ELF-1 (cell line): ENCODE measurements around the gene KCNG4.

Experiments used
- DNase-seq: peaks from one replicate; pipeline ENCODE4 v3.0.0-alpha.2; 2016; ENCODE audit warnings: low read depth, low spot score

KCNG4 gene

DNA sequence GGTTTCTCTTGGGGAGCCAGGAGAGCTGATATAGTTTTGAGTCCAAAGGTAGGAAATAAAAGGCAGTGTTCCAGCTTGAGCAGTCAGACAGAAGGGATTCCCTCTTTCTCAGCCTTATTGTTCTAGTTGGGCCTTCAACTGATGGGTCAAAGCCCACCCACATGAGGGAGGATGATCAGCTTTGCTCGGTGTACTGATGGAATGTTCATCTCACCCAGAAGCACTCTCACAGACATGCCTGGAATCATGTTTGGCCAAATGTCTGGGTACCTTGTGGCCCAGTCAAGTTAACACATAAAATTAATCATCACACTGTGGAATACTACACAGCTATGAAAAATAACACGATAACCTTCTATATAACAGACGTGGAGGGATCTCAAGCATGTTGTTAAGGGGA, 23.1 kb upstream of the KCNG4 start:
- DNase-seq, result no peak

DNA sequence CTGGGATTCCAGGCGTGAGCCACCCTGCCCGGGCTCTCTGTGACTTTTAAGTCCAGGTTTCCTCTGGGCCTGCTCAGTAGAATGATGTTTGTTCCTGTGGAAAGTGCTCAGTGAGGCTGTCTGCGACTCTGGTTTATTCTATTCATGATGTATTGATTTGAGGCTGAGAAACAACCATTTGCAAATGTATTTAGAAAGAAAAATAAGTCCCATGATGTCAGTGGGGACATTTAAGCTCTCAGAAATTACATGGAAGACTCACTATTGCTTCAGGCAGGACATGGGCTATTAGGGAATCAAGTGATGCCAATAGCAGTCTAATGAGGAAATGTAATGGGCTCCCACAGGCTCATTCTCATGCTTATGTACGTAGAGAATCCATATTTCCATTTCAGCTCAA, 22.2 kb upstream of the KCNG4 start:
- DNase-seq, result no peak

DNA sequence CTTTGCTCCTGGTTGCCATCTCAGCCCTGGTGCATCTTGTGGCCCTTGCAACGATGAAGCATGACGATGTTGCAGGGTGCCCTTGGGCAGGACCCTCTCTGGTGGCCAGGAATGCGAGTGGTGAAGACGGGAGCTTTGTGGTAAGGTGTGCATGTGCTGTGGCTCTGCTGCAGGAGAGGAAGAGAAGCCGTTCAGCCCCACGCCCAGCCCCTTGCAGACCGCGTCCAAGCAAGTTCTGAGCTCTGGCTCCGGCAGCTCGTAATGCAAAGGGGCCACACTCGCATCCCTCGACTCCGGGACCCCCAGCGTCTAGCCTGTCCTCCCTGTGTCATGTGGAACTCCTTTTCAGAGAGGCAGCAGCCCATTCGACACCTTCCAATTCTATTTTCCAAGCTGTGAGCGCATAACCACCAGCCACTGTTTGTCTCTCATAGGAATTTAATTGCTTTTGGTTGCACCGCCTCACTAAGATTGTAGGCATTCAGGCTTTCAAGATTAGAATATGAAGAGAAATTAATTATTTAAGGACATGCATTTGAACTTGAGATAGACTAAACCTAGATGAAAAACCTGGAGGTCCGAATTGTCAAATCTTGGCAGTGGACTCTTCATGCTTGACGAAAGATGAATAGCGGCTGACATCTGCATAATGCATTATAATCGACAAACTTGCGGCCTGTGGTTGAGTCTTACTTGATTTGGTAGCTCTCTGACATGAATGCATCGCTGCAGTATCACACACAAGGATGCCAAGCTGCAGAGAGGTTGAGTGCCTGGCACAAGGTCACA, 21.1 kb upstream of the KCNG4 start:
- no peak for DNase-seq

DNA sequence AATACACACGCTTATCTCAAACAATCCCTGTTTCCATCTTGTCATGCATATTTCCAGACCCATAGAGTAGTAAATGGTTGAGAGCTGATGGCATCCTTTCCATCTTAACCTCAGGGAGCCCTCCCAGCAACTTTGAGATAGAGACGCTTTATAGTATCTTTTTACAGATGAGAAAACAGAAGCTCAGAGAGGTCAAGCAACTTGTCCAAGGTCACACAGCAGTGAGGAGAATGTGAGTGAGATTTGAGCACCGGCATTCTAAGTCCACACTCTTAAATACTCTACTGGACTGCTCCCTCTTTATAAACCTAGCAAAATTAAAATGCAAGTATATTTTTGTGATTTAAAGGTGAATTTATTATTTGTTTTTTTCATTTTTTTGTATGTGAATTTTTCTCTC, 19.9 kb upstream of the KCNG4 start:
- no peak for DNase-seq

DNA sequence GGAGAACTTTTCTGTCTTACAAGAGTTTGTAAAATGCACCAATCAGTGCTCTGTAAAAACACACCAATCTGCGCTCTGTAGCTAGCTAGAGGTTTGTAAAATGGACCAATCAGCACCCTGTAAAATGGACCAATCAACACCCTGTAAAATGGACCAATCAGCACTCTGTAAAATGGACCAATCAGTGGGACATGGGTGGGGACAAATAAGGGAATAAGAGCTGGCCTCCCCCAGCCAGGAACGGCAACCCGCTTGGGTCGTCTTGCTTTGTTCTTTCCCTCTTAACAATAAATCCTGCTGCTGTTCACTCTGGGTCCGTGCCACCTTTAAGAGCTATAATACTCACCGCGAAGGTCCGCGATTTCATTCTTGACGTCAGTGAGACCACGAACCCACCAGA, 18.5 kb upstream of the KCNG4 start:
- DNase-seq, result no peak

DNA sequence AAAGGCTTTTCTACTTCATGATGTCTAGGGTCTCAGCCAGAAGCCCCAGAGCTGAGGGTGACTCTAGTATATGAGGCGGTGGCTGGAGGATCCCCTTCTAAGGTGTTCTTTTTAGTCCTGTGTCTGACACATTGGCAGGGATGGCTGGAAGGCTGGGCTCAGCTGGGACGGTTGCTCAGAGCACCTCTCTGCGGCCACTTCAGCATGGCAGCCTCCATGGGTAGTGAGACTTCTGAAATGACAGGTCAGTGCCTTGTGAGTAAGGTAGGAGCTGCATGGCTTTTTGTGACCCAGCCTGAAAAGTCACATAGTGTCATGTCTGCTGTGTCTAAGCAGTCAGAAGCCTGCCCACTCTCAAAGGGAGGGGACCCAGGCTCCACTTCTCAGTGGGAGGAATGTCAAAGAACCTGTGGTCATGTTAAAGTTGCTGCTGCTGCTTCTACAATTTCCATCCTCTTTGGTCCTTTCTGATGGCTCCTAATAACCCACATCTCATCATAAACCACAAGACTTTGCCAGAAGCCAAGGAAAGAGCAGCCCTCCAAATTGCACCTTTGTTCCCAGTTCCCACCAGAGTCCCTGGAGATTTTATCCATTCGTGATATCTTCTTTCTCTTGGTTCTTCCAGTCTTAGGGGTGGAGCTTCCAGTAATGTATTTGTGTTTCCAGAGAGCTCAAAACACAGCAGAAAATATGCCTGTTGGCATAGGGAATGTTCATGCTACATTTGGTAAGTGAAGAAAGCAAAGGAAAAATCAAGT, 15.4 kb upstream of the KCNG4 start:
- no peak for DNase-seq

DNA sequence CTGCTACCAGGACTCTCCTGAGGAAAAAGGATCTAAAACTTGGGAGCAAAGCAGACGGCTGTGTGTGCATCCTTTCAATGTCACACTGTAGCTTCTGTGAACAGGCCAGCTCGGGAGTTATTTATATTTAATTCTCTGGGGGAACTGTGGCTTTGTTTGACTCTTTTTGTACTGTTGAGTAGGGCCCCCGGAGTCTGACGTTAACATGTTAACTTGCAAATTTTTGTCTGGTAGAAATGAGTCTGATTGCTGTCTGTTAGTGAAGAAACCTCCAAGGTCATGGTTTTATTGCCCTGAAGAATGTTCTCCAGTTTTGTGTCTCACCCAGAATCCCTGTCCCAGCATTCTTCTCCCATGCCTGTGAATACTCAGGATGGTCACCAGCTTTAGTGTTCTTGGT, 14.2 kb upstream of the KCNG4 start:
- DNase-seq, result no peak

DNA sequence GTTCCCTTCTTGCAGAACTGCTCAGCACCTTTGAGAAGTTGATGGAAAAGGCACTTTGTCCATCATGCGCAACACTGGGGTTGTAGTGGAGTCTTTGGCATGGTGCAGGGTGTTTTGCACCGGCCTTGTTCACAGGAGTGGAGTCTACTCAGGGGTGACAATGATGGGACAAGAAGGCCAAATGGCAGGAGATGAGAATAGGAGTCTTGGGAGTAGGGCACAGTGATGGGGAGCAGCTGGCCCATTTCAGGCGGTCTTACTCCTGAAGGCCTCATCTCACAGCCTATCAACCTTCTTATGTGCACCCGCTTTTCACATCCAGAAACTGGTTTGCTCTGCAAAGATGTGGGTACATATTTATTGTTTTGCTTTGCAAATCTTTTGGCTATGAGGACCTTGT, 13.4 kb upstream of the KCNG4 start:
- no peak for DNase-seq

DNA sequence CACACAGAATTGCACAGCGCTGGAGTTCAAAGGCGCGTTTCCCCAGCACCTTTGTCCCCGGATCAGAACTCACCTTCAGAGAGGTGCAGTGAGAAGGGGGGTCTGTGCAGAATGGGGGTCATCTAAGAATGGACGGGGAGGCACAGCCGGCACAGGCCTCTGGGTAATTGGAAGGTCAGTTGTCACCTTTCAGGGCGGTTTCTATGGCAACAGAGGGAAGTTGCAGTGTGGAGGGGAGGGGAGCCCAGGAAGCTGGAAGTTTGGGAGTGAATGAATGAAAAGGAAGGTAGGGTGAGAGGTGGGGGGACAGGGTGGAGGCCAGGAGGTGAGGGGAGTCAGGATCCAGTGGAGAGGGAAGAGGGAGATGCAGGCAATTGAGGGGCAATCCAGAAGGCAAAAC, 12.4 kb upstream of the KCNG4 start:
- no peak for DNase-seq

DNA sequence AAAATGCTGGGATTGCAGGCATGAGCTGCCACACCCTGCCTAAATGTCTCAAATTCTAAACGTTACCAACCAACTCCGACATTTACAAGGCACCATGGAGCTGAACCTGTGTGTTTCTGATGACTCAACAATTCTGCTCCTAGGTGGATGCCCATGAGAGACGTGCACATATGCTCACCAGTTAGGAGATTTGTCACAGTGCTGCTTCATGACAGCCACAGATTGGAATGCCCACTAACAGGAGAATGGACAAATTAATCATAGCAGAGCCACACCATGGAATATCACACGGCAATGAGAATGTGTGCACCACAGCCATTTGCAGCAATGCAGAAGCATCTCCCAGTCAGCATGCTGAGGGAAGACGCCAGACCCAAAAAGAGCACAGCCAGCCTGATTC, 8.0 kb upstream of the KCNG4 start:
- no peak for DNase-seq

DNA sequence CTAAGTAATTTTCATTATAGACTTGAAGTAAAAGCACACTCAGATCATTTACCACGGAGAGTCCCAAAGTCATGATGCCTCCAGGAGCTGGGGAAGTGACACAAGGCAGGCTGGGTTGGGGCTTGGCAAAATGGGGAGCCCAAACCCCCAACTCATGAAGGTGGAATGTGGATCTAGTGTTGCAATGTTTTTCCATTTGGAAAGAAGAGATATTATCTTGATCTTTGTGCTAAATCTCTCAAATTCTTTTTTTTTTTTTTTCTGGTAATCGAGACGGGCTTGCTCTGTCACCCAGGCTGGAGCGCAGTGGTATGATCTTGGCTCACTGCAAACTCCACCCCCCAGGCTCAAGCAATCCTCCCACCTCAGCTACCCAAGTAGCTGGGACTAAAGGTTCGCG, 7.5 kb upstream of the KCNG4 start:
- no peak for DNase-seq

DNA sequence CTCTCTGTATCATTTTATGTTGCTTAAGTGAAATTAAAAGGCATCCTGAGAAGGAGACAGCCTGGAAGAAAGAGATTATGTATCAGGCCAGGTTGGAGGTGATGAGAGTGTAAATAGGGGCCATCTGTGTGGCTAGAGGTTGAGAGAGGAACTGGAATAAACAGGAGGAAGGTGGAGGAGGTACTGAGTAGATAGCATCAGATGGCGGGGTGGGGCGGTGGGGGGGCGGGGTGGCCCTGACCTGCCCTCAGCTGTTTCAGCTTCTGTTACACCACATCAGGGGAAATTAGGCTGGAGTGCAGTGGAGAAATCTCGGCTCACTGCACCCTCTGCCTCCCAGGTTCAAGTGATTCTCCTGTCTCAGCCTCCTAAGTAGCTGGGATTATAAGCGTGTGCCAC, 6.9 kb upstream of the KCNG4 start:
- no peak for DNase-seq

DNA sequence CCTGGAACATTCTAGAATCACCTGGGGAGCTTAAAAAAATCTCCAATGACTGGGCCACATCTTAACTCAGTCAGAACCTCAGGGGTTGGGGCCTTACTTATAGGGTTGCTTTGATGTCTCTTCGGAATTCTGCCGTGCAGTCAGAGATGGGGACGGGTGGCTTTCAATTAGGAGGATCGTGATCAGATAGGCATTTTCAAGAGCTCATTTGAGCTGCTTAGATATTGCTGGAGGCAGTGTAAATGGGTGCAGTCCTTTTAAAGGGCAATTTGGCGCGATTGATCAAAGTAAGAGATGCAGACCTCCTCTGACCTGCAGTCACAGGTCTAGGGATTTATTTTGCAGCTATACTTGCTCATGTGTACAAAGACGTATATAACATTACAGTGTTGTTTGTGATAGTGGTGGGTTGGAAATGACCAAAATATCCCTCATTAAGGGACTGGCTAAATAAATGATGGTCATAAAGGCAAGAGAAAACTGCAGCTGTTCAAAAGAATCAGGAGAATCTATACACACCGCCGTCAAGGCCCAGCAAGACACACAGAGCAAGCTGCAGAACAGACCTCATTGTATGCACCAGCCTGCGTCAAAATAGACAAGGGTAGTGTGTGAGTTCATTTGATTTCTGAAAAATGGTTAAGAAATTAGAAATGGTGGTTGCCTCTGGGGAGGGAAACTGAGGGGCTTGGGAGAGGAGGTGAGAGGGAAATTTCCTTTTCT, 6.3 kb upstream of the KCNG4 start:
- DNase-seq, result no peak

DNA sequence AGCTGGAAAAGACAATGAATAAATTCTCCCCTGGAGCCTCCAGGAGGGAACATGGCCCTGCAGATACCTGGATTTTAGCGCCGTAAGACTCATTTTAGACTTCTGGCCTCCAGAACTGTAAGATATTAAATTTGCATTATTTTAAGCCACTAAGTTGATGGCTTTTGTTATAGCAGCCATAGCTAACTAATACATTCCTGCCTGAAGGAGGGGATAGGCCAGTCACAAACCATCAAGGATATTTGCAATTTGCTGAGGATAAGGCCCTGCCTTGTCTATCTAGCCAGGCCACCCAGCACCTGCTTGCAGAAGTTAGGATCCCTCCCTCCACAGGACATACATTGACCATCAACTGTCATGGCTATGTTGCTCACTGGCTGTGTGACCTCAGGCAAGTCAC, 4.9 kb upstream of the KCNG4 start:
- no peak for DNase-seq

DNA sequence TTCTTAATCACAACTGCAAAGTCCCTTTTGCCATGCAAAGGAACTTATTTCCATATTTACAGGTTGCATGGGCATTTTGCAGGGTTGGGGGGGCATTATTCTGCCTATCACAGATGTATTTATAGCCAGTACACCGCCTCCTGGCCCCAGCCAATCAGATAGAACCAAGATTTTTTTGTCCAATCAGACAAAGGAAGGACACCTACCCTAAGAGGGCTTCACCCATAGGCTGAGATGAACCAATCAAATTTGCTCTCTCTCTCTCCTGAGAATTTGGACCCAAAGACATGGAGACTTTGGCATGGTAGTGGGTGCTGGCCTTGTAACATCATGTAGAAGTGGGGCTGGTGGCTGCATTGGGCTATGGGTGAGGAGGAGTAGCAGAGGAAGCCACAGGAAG, 3.9 kb upstream of the KCNG4 start:
- DNase-seq, result no peak

DNA sequence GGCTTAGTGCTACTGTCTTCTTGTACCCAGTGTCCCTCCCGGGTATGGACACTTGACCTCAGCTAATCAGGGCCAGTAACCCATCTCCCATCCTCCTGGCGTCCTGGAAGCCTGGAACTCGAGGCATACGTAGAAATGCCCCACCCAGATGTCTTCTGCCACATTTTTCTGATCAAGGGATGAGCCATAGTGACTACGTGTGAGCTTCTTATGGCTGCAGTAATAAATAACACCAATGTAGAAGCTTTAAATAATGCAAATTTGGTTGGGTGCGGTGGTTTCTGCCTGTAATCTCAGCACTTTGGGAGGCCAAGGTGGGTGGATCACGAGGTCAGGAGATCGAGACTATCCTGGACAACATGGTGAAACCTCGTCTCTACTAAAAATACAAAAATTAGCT, 3.0 kb upstream of the KCNG4 start:
- DNase-seq, result no peak

DNA sequence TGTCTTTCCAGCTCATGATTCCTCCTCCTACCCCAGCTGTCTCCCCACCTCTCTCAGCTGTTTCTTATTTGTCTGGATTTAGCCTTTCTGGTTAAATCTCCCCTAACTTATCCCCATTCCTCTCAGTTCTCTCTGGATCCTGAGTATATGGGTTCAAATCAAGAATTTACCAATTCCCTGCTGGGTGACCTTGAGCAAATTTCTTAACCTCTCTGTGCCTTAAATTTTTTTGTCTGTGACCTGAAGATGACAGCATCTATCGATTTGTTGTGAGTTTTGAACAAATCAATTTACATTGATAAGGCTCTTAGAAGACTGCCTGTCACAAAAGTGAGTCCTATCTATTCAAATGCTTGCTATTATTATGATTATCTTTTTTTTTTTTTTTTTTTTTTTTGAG, 2.0 kb upstream of the KCNG4 start:
- DNase-seq, result no peak

DNA sequence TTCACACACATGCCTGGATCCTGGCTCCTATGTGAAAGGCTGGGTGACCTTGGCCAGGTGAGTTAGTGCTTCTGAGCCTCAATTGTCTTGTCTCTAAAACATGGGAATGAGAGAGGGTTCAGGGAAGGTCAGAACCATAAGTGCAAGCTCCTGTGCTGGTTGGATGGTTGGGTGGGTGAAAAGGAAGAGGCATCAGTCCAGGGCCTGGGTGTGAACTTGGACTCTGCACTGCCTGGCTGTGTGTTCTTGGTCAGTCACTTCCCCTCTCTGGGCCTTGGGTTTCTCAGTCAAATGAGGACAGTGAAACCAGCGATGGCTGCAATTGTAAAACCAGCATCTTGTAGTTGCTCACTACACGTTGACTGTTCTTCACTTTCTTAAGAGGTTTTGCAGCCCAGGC, 643 bp upstream of the KCNG4 start:
- DNase-seq, result no peak

DNA sequence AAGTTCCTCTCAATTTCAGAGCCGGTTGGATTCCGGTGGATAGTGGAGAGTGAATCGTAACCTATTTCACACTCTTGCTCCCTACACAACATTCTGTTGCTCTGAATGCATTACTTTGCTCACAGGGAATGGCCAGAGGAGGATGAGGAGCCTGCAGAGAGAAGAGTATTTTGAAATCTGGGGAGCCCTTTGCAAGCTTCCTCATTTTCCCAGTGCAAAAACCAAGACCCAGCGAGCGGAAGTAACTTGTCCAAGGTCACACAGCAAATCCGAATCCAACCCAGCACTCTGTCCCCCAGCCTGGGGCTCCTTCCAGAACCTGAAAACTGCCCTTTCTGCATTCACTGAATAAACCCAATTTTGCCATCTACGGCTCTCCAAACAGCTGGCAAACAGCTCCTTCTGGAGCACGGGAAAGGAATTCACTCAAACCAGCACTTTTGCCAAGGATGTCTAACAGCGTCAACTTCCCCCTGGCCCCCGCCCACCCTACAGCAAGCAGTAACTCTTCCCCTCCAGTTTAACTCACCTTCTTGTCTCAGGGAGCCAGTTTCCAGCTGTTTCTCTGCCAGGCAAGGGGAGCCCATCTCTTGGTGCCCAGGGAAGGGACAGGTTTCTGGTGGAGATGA, 557 bp downstream of the KCNG4 start:
- DNase-seq, result no peak

DNA sequence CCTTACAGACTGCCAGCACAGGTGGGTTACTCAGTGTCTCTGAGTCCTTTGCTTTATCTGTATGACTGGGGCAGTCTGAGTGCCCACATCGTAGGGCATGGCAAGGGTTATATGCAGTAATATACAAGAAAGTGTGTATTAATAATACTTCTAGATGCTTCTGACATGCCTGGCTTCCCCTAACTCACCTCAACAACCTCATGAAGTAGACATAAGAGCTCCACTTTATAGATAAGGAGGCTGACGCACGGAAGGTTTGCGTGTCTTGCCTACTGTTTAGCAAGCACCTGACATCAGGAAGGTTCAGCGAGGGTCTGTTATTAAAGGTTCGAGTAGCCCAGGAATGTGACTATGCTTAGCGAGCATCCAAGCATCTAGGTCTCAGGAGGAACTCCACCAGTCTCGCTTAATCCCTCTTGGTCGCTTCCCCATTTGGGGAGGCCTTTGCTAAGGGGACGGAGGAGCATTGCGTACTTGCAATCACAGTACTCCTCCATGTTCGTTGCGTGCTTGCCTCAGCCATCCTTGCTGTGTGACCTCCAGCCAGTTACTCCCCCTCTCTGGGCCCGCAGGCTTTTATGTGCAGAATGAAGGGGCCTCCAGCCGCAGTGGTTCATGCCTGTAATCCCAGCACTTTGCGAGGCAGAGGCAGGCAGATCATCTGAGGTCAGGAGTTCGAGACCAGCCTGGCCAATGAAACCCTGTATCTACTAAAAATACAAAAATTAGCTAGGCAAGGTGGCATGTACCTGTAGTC, 1.6 kb downstream of the KCNG4 start:
- DNase-seq, result no peak

DNA sequence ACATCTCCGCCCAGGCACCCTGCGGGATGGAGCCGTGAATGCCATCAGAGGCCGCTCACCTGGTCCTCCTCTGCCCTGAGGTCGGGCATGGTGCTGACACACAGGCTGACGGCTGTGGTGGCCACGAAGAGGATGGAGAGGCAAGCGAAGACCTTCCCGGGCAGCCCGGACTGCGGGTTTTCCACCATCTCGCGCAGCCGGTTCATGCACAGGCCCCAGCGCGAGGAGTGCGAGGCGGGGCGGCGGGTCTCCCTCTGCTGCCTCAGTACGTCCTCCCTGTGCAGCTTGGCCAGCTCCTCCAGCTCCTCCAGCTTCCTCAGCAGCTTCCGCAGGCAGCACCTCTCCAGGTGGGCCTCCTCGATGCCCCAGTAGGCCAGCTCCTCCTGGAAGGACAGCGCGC, 3.1 kb downstream of the KCNG4 start:
- DNase-seq, result no peak
